Measurements from ENCODE around the gene CDKN1C.

Gene CDKN1C

GRCh38 chr11:2869134-2869526, 16.4 kb downstream of the CDKN1C start:
- no peak for TF ChIP-seq CTCF (IDR thresholded peaks at IDR 0.05; ENCODE audit: extremely low read depth, missing control alignments)
- DNase-seq (ENCODE audit: low spot score), result no peak

- TF ChIP-seq CTCF (IDR thresholded peaks at IDR 0.05; ENCODE audit: extremely low read depth, missing control alignments), result no peak
- DNase-seq (ENCODE audit: low spot score), result no peak
Measured at GRCh38 chr11:2868506-2869133, 17.0 kb downstream of the CDKN1C start.

GRCh38 chr11:2867722-2868505, 17.7 kb downstream of the CDKN1C start:
- no peak for DNase-seq (ENCODE audit: low spot score)
- no peak for TF ChIP-seq CTCF (IDR thresholded peaks at IDR 0.05; ENCODE audit: extremely low read depth, missing control alignments)

GRCh38 chr11:2867142-2867541, 18.4 kb downstream of the CDKN1C start:
- DNase-seq (ENCODE audit: low spot score), result no peak
- no peak for TF ChIP-seq CTCF (IDR thresholded peaks at IDR 0.05; ENCODE audit: extremely low read depth, missing control alignments)

GRCh38 chr11:2865922-2866577, 19.5 kb downstream of the CDKN1C start:
- no peak for DNase-seq (ENCODE audit: low spot score)
- TF ChIP-seq CTCF (IDR thresholded peaks at IDR 0.05; ENCODE audit: extremely low read depth, missing control alignments), result no peak

- TF ChIP-seq CTCF (IDR thresholded peaks at IDR 0.05; ENCODE audit: extremely low read depth, missing control alignments), result no peak
- DNase-seq (ENCODE audit: low spot score), result no peak
Measured at GRCh38 chr11:2864901-2865300, 20.7 kb downstream of the CDKN1C start.

- TF ChIP-seq CTCF (IDR thresholded peaks at IDR 0.05; ENCODE audit: extremely low read depth, missing control alignments), result no peak
- DNase-seq (ENCODE audit: low spot score), result no peak
Measured at GRCh38 chr11:2863276-2863618, 22.3 kb downstream of the CDKN1C start.
